ENCODE measurements around the gene NRXN3. TPM values are rescaled to one million over a fixed set of nuclear protein-coding genes. Genes with fewer than 3 reads are reported as not detected.

Gene NRXN3
- polyA plus RNA-seq, 1 experiment, result 7.0 TPM

- TF ChIP-seq, protein P1, sequence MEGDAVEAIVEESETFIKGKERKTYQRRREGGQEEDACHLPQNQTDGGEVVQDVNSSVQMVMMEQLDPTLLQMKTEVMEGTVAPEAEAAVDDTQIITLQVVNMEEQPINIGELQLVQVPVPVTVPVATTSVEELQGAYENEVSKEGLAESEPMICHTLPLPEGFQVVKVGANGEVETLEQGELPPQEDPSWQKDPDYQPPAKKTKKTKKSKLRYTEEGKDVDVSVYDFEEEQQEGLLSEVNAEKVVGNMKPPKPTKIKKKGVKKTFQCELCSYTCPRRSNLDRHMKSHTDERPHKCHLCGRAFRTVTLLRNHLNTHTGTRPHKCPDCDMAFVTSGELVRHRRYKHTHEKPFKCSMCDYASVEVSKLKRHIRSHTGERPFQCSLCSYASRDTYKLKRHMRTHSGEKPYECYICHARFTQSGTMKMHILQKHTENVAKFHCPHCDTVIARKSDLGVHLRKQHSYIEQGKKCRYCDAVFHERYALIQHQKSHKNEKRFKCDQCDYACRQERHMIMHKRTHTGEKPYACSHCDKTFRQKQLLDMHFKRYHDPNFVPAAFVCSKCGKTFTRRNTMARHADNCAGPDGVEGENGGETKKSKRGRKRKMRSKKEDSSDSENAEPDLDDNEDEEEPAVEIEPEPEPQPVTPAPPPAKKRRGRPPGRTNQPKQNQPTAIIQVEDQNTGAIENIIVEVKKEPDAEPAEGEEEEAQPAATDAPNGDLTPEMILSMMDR (IDR thresholded peaks at IDR 0.05; ENCODE audit: insufficient read depth, low read depth, low read length), result no peak
- Histone ChIP-seq H3K4me3 (ENCODE audit: low read depth, low read length) (no peak overlapping the region), H3K36me3 (ENCODE audit: control insufficient read depth, insufficient read depth, low read length) (no peaks in the 10 kb centered on the region), H3K27me3 (ENCODE audit: control insufficient read depth, insufficient read depth, low read length) (no peaks in the 10 kb centered on the region)
- ChIA-PET CTCF (interaction anchor here (1.6 kb wide), 1 partner anchor 12 kb away, joined by 7 read pairs; no protein-coding TSS in a partner anchor), POLR2A (no interaction called here)
- no peak for DNase-seq (ENCODE audit: low read depth)
Measured at GRCh38 chr14:78921856-78922255, 751.7 kb downstream of the NRXN3 start.

DNA sequence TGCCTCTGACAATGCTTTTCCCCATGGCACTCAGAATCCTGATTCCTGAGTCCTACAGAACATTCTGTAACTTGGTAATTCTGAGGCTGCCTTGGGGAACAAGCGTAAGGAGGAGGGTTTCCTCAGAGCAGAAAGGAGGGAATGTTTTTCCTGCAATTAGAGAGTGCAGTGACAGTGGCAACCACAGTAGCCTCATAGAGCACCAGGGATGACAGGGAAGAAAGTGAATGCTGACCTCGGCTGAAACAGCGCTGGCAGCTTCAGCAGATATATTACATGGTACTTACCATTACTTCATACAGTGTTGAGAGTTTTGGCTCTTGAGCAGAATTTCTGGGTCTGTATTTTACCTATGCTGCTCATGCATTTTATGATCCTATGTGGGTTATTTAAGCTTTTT lies 757.1 kb downstream of the NRXN3 start:
- TF ChIP-seq, protein P1 (IDR thresholded peaks at IDR 0.05; ENCODE audit: insufficient read depth, low read depth, low read length), result no peak
- no peak overlapping the region for H3K4me3 ChIP-seq (ENCODE audit: low read depth, low read length)
- no peaks in the 10 kb centered on the region for H3K27me3 ChIP-seq (ENCODE audit: control insufficient read depth, insufficient read depth, low read length)
- DNase-seq (ENCODE audit: low read depth), result no peak
- H3K36me3 ChIP-seq (ENCODE audit: control insufficient read depth, insufficient read depth, low read length), result no peaks in the 10 kb centered on the region
- ChIA-PET POLR2A (no interaction called here), CTCF (no interaction called here)

DNA sequence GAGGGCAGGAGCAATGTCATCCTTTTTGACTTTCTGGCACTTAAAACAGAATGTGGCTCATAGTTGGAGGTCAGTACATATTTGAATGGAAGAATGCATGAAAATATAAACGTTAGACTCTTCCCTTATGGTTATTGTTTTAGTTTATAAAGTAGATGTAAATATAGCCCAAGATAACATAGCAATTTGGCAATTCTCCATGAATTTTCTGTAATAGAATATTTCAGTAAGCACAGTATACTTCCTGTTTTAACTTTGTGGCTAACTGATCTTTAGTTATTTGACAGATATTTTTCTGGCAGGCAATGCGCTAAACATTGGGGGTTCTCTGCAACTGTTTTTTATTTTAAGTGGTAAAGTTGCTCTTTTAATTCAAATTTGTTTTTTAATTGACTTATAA lies 763.0 kb downstream of the NRXN3 start:
- no peaks in the 10 kb centered on the region for H3K36me3 ChIP-seq (ENCODE audit: control insufficient read depth, insufficient read depth, low read length)
- H3K27me3 ChIP-seq (ENCODE audit: control insufficient read depth, insufficient read depth, low read length), result no peaks in the 10 kb centered on the region
- POLR2A ChIA-PET, result no interaction called here
- CTCF ChIA-PET, result interaction anchor here (0.6 to 2.8 kb wide), 9 partner anchors 8 to 1930 kb away, joined by 3 to 14 read pairs (median 3); no protein-coding TSS in a partner anchor
- no peak overlapping the region for H3K4me3 ChIP-seq (ENCODE audit: low read depth, low read length)
- TF ChIP-seq, protein P1 (IDR thresholded peaks at IDR 0.05; ENCODE audit: insufficient read depth, low read depth, low read length), result no peak
- no peak for DNase-seq (ENCODE audit: low read depth)

- Histone ChIP-seq H3K27me3 (ENCODE audit: control insufficient read depth, insufficient read depth, low read length) (no peaks in the 10 kb centered on the region), H3K4me3 (ENCODE audit: low read depth, low read length) (no peak overlapping the region), H3K36me3 (ENCODE audit: control insufficient read depth, insufficient read depth, low read length) (no peaks in the 10 kb centered on the region)
- ChIA-PET POLR2A (interaction anchor here (0.7 kb wide), 1 partner anchor 303 kb away, joined by 24 read pairs; no protein-coding TSS in a partner anchor), CTCF (interaction anchor here (0.5 to 2.8 kb wide), 18 partner anchors 9 to 1929 kb away, joined by 3 to 14 read pairs (median 3); no protein-coding TSS in a partner anchor)
- no peak for DNase-seq (ENCODE audit: low read depth)
- TF ChIP-seq, protein P1 (IDR thresholded peaks at IDR 0.05; ENCODE audit: insufficient read depth, low read depth, low read length), result peak; percentile 59
Measured at GRCh38 chr14:78933948-78934524, 763.9 kb downstream of the NRXN3 start.

GRCh38 chr14:78946949-78947348 lies 776.8 kb downstream of the NRXN3 start:
- CTCF ChIA-PET, result interaction anchor here (0.6 kb wide), 1 partner anchor 1837 kb away, joined by 3 read pairs; no protein-coding TSS in a partner anchor
- POLR2A ChIA-PET, result no interaction called here
- Histone ChIP-seq H3K27me3 (ENCODE audit: control insufficient read depth, insufficient read depth, low read length) (0 out of 2 replicates have a peak, but pooled peaks cover 3% of the 10 kb centered on the region), H3K36me3 (ENCODE audit: control insufficient read depth, insufficient read depth, low read length) (no peaks in the 10 kb centered on the region), H3K4me3 (ENCODE audit: low read depth, low read length) (no peak overlapping the region)
- TF ChIP-seq, protein P1 (IDR thresholded peaks at IDR 0.05; ENCODE audit: insufficient read depth, low read depth, low read length), result no peak
- no peak for DNase-seq (ENCODE audit: low read depth)

Data from BJ (cell line).